CD4-positive, alpha-beta T cell treated with Interleukin-2 at 100 ng/mL for 4 hours (primary cell): Measurements from ENCODE around the gene NGFR.

Experiments
- DNase-seq: peaks from one replicate; pipeline ENCODE4 v3.0.0-alpha.2; 2020; ENCODE audit warnings: low spot score

Gene NGFR

GRCh38 chr17:49469831-49470810, 25.0 kb upstream of the NGFR start:
- DNase-seq: no peak

GRCh38 chr17:49471089-49471683, 23.9 kb upstream of the NGFR start:
- DNase-seq: no peak

DNA sequence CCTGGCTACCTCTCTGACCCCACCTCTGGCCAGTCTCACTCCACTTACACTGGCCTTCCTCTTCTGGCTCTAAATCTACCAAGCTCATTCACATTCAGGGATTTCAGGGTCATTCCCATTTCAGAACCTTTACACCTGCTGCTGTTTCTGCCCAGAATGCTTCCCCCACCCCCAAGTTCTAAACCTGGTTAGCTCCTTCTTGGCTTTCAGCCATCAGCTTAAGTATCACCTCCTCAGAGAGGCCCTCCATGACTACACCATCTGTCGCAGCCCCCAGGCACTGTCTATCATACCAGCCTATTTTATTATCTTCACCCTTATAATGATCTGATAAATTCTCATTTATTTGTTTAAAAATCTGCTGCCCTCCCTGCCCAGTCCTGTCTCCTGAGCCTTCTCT, 23.3 kb upstream of the NGFR start:
- DNase-seq: no peak

- no peak for DNase-seq
These were observed 22.6 kb upstream of the NGFR start for GRCh38 chr17:49472527-49472926.

- DNase-seq: no peak
These were observed 21.0 kb upstream of the NGFR start for GRCh38 chr17:49473900-49474751.

DNA sequence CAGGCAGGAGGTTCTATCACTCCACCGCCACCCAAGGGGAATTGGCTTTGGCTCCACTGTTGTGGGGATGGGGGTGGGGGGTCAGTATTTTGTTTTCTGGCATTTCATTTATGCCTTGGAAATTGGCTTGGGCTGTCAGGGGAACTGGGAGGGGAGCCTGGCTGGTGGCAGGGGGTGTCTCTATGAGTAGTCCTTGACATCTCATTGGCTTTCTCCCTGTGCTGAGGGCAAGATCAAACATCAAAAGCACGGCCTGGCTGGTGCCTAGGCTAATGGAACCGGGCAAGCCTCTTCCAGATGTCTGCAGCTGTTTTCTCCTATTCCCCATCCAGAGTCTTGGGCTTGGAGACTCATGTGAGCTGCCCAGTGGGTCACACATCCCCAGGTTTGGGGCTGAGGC, 17.4 kb upstream of the NGFR start:
- no peak for DNase-seq

GRCh38 chr17:49480836-49481615, 14.1 kb upstream of the NGFR start:
- no peak for DNase-seq

GRCh38 chr17:49482144-49482817, 12.8 kb upstream of the NGFR start:
- DNase-seq: no peak

DNA sequence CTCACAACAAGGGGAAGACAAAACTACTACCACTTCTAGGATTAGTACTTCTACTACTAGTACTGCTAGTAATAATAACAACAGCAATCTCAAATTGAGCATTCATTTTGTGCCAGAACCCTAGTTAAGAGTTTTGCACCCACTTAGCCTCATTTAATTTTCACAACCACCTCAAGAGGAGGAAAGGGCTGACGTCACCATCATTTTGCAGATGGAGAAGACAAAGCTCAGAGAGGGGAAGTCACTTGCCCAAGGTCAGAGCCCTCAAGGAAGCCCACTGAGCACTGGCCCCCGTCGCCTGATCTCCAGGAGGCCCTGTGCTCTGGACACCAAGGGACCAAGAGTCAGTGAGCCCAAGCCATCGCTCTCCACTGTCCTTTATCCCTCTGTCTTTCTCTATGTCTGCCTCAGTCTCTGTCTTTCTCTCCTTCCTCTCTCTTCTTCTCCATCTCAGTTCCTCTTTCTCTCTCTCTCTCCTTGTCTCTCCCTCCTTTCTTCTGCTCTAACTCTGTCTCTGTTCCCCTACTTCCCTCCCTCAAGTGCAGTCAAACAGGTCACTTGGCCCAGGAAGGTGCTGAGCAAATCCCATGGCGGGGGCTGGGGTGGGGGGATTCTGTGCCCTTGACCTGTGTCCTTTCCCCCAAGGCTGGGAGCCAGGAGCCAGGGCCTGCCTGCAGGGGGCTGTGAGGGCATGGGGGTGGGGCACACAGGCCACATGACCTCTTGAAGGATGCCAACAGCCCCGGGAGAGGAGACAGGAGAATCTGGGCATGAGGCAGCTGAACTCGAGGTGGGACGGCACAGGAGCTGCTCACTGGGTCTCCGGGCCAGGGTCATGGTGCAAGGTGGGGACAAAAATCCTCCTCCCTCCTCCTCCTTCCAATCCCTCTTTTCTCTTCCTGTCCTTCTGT, 11.2 kb upstream of the NGFR start:
- no peak for DNase-seq

DNA sequence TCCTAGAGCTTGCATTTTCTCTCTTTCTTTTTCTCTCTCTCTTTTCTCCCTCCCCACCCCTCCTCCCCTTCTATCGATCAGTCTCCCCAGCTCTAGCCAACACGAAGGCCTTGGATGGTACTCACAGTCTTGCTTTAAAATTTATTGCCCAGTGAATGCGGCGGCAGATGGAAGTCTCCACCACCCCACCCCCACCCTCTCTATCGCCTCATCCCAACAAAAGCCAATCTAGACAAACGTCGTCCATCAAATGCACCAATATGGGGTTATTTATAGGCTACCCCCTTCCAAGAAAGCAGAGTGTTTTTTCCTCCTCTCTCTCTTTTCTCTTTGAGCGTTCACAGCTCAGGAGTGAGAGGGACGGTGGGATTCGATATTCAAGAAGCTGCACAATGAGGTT, 10.5 kb upstream of the NGFR start:
- no peak for DNase-seq

- DNase-seq: no peak
These were observed 9.0 kb upstream of the NGFR start for GRCh38 chr17:49486012-49486641.

GRCh38 chr17:49487183-49487582, 7.9 kb upstream of the NGFR start:
- no peak for DNase-seq

DNA sequence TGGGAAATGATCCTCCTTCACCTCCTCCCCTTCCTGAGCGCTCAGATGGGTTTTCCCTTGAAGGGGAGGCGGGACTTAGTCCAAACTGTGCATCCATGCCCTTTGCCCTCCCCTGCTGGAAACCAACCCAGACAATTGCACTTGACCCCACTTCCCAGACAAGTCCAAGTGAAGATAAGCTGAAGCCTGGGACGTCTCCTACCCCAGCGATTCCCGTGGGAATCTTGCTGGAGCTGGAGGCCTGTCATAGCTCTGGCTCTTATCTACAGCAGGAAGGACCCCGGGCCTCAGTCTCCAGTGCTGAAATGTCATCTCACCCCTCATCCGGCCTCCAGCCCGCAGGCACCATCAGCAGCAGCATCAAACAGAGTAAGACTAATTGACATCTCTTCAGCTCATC, 6.5 kb upstream of the NGFR start:
- no peak for DNase-seq

- DNase-seq: no peak
These were observed 5.7 kb upstream of the NGFR start for GRCh38 chr17:49489348-49489747.

DNA sequence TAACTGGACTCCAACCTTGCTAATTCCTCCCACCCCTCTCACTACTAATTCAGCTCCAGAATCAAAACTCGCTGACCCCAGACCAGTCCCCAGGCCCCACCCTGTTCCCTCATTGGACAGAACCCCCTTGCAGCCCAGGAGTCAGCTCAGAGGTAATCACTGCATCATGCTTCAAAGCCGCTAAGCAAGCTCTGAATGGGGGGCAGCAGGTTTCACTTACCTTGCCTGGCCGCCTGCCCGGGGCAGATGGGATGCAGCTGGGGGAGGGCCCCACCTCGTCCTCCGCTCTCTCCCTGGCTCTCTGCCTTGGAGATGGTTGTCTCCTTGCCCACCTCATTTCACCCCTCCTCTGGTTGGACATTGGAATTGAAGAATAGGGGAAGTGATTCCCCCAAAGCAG, 4.8 kb upstream of the NGFR start:
- DNase-seq: no peak

DNA sequence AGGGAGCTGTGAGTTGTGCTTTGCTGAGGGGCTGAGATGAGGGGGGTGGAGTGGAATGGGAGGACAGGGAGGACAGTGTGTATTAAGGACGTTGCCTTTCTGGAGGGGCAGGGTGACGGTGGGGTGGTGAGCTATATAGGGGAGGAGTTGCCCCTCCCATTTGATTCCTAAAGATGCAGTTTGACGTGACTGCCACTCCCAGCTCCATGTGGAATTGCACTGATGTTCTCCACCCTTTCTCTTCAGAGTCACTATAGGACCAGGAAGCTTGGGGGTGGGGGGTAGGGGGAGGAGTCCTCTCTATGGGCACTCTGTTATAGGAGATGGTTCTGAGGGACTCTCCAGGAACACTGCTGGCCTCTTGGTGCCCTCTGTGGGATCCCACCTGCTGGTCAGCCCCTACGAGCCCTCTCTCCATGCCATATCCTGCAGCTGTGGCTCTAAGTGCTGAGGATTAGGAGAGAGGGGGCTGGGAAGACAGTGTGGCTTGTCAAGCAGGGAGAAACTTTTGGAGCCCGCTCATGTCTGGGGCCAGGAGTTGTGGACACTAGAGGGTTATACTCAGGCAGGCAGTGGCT, 3.8 kb upstream of the NGFR start:
- DNase-seq: no peak

GRCh38 chr17:49494399-49494985, 601 bp upstream of the NGFR start:
- DNase-seq: no peak

- DNase-seq: no peak
These were observed 719 bp downstream of the NGFR start for GRCh38 chr17:49495842-49496182.
